ENCODE results near the gene DUSP1. TPM values are rescaled to one million over a fixed set of nuclear protein-coding genes. Genes with fewer than 3 reads are reported as not detected.

The DUSP1 gene
- total RNA-seq, 1 experiment from 2014 or later: 10.3 TPM

DNA sequence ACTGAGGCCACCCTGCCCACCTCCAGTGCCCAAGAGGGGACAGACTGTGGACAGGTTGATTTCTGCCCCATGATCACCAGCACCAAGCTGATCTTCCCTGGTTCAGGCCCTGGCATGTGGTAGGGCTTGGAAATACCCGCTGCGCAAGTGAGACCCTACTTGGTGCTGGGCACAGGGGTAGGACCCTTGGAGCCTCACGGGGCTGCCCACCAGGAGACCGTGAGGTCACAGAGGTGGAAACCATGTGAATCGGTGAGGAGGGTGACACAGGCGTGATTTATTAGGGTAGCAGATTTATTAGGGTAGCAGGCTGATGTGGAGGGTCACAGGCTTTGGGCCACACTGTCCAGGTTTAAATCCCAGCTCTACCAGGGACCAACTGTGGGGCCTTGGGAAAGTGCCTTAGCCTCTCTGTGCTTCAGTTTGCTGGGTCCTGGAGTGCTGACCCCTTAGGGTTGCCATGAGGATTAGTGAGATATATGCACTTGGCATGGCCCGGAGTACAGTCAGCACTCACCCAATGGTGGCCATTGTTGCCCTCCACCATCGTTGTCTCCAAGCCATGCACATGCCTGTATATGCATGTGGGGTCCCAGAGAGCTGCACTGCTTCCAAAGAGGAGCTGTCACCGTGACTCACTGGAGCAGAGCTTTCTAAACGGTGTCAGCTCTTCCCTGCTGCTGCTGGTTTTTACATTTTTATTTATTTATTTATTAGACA, 20.9 kb upstream of the DUSP1 start:
- H3K27me3 ChIP-seq (ENCODE audit: insufficient read depth, low read depth): no peaks in the 10 kb centered on the region
- no peak overlapping the region for H2AFZ ChIP-seq
- no peak for DNase-seq
- no peaks in the 10 kb centered on the region for H3K9me2 ChIP-seq (ENCODE audit: insufficient read depth)
- peaks cover 9% of the 10 kb centered on the region; the same call in 1 of the 2 replicates for H3F3A ChIP-seq (ENCODE audit: insufficient read depth, low read depth)
- ChIA-PET CTCF (no interaction called here), POLR2A (ENCODE audit: unreplicated experiment) (no interaction called here)
- no peak for TF ChIP-seq EZH2 (IDR thresholded peaks at IDR 0.05; ENCODE audit: low read depth)
- TF ChIP-seq, protein P1, sequence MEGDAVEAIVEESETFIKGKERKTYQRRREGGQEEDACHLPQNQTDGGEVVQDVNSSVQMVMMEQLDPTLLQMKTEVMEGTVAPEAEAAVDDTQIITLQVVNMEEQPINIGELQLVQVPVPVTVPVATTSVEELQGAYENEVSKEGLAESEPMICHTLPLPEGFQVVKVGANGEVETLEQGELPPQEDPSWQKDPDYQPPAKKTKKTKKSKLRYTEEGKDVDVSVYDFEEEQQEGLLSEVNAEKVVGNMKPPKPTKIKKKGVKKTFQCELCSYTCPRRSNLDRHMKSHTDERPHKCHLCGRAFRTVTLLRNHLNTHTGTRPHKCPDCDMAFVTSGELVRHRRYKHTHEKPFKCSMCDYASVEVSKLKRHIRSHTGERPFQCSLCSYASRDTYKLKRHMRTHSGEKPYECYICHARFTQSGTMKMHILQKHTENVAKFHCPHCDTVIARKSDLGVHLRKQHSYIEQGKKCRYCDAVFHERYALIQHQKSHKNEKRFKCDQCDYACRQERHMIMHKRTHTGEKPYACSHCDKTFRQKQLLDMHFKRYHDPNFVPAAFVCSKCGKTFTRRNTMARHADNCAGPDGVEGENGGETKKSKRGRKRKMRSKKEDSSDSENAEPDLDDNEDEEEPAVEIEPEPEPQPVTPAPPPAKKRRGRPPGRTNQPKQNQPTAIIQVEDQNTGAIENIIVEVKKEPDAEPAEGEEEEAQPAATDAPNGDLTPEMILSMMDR (conservative IDR thresholded peaks at IDR 0.05): no peak
- BruUV-seq (replicated peaks): no TSS peak
- H3K79me2 ChIP-seq (ENCODE audit: low read depth): no peaks in the 10 kb centered on the region
- H3K4me3 ChIP-seq: no peak overlapping the region
- no peaks in the 10 kb centered on the region for H3K36me3 ChIP-seq (ENCODE audit: low read depth)
- H3K4me1 ChIP-seq (replicated peaks; ENCODE audit: insufficient read depth): peaks cover 31% of the 10 kb centered on the region
- no peak overlapping the region for H3K4me2 ChIP-seq
- no peak overlapping the region for H3K27ac ChIP-seq
- H3K9me3 ChIP-seq (ENCODE audit: insufficient read depth, low read depth): no peaks in the 10 kb centered on the region
- intact Hi-C loops (cut with micrococcal nuclease; ENCODE audit: unreplicated experiment): no loop called here
- H4K20me1 ChIP-seq (ENCODE audit: insufficient read depth): no peaks in the 10 kb centered on the region

DNA sequence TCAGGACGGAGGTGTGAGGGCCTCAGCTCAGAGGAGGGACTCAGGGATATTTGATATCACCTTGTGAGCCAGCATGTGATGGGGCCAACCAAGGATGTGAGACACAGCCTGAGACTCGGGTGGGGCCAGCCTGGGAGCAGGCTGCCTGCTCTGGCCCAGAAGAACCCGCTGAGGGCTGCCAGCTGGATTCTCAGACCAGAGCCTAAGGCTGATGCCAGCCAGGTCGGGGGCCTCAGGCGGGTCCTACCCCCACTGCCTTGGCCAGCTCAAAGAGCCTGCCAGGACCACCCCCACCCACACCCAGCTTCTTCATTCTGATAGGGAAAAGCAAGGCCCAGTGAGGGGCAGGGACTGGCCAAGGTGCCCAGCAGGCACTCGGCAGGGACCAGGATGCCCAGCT, 20.3 kb upstream of the DUSP1 start:
- intact Hi-C loops (cut with micrococcal nuclease; ENCODE audit: unreplicated experiment): no loop called here
- ChIA-PET CTCF (no interaction called here), POLR2A (ENCODE audit: unreplicated experiment) (no interaction called here)
- DNase-seq: no peak
- TF ChIP-seq, protein P1 (conservative IDR thresholded peaks at IDR 0.05): no peak
- TF ChIP-seq EZH2 (IDR thresholded peaks at IDR 0.05; ENCODE audit: low read depth): no peak
- peaks cover 9% of the 10 kb centered on the region; the same call in 1 of the 2 replicates for H3F3A ChIP-seq (ENCODE audit: insufficient read depth, low read depth)
- BruUV-seq (replicated peaks): no TSS peak
- H3K4me3 ChIP-seq: no peak overlapping the region
- H3K4me2 ChIP-seq: no peak overlapping the region
- no peaks in the 10 kb centered on the region for H3K36me3 ChIP-seq (ENCODE audit: low read depth)
- no peaks in the 10 kb centered on the region for H3K79me2 ChIP-seq (ENCODE audit: low read depth)
- no peaks in the 10 kb centered on the region for H4K20me1 ChIP-seq (ENCODE audit: insufficient read depth)
- H2AFZ ChIP-seq: no peak overlapping the region
- H3K9me2 ChIP-seq (ENCODE audit: insufficient read depth): no peaks in the 10 kb centered on the region
- H3K4me1 ChIP-seq (replicated peaks; ENCODE audit: insufficient read depth): peaks cover 31% of the 10 kb centered on the region
- H3K27ac ChIP-seq: no peak overlapping the region
- no peaks in the 10 kb centered on the region for H3K27me3 ChIP-seq (ENCODE audit: insufficient read depth, low read depth)
- no peaks in the 10 kb centered on the region for H3K9me3 ChIP-seq (ENCODE audit: insufficient read depth, low read depth)

DNA sequence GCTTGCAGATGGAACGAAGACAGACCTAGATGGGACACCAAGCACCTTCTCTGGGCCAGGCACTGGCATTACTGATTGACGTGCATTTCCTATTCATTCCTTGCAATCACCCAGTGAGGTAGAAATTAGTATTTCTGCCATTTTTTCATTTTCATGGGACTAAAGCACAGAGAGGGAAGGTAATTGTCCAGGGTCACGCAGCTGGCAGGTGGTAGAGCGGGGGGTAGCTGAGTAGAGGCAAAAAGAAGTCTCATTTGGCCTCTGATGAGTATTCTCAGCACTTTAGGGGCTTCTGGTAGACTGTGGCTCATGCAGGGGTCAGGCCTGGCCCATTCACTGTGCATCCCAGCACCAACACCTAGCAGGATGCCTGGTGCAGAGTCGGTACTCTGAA, 19.5 kb upstream of the DUSP1 start:
- Histone ChIP-seq H2AFZ (no peak overlapping the region), H3K4me3 (no peak overlapping the region), H3K36me3 (ENCODE audit: low read depth) (no peaks in the 10 kb centered on the region), H3F3A (ENCODE audit: insufficient read depth, low read depth) (peaks cover 9% of the 10 kb centered on the region; the same call in 1 of the 2 replicates), H3K9me2 (ENCODE audit: insufficient read depth) (no peaks in the 10 kb centered on the region), H3K27me3 (ENCODE audit: insufficient read depth, low read depth) (no peaks in the 10 kb centered on the region), H3K9me3 (ENCODE audit: insufficient read depth, low read depth) (no peaks in the 10 kb centered on the region), H3K4me1 (replicated peaks; ENCODE audit: insufficient read depth) (peaks cover 31% of the 10 kb centered on the region), H3K27ac (no peak overlapping the region), H4K20me1 (ENCODE audit: insufficient read depth) (no peaks in the 10 kb centered on the region), H3K4me2 (no peak overlapping the region), H3K79me2 (ENCODE audit: low read depth) (no peaks in the 10 kb centered on the region)
- TF ChIP-seq EZH2 (IDR thresholded peaks at IDR 0.05; ENCODE audit: low read depth): no peak
- TF ChIP-seq, protein P1 (conservative IDR thresholded peaks at IDR 0.05): no peak
- intact Hi-C loops (cut with micrococcal nuclease; ENCODE audit: unreplicated experiment): no loop called here
- POLR2A ChIA-PET (ENCODE audit: unreplicated experiment): no interaction called here
- DNase-seq: no peak
- no TSS peak for BruUV-seq (replicated peaks)
- CTCF ChIA-PET: no interaction called here
